ENCODE data around the gene RTN3.
"Not testable (repeated sequence)": the region's sequence is repeated elsewhere in the genome, so short reads cannot be mapped to it uniquely, and the experiment has no call there.

The RTN3 gene

GRCh38 chr11:63681321-63682065 is at the start of gene RTN3:
Gene RTN3 (plus strand): TSS chr11:63681500. CDS start chr11:63681637, 137 bp downstream.
- DNase-seq (ENCODE audit: low read depth): peak; percentile 92

GRCh38 chr11:63635762-63636465 is 45.4 kb upstream of the RTN3 start:
- DNase-seq (ENCODE audit: low read depth): peak; percentile 35

DNA sequence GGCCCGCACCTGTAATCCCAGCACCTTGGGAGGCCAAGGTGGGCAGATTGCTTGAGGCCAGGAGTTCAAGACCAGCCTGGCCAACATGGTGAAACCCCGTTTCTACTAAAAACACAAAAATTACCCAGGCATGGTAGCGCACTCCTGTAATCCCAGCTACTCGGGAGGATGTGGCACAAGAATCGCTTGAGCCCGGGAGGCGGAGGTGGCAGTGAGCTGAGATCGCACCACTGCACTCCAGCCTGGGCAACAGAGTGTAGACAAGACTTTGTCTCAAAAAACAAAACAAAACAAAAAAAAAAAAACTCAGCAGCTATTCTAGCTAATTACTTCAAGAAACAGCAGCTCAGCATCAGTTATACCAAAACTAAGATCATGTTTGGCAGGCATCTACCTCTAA is 42.9 kb upstream of the RTN3 start:
- DNase-seq (ENCODE audit: low read depth): not testable (repeated sequence)

- no peak for DNase-seq (ENCODE audit: low read depth)
These were observed 42.0 kb upstream of the RTN3 start for GRCh38 chr11:63639199-63639832.

GRCh38 chr11:63641727-63642126 is 39.6 kb upstream of the RTN3 start:
- DNase-seq (ENCODE audit: low read depth): no peak

DNA sequence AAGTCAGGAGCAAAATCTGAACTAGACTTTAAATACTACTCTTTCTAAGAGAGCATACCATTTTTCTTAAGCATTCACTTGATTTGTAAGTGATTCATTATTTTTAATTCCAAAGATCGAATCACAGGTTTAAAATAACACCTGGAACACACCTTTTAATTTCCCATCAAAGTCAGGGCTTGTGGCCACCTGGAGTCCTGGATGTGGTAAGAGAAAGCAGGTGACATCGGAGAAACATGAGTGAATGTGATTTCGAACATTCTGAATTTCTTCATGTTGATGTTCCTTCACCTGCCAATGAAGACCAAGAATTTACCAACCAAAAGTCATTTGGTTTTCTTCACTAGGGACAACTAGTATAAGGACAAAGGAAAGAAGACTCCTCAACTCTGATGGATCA is 38.1 kb upstream of the RTN3 start:
- no peak for DNase-seq (ENCODE audit: low read depth)

DNA sequence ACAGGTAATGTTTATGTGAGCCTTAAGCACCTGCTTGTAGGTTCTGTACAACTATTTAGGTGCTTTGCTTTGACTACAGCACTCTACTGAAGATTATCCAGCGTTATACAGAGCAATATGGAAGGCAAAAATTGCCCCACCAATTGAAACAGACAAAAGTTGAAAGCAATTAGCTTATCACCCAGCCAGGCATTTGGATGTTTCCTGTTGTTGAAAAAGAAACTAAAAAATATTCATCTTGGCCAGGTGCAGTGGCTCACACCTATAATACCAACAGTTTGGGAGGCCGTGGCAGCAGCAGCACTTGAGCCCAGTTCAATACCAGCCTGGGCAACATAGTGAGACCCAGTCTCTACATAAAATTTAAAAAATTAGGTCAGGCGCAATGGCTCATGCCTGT is 28.6 kb upstream of the RTN3 start:
- DNase-seq (ENCODE audit: low read depth): no peak

DNA sequence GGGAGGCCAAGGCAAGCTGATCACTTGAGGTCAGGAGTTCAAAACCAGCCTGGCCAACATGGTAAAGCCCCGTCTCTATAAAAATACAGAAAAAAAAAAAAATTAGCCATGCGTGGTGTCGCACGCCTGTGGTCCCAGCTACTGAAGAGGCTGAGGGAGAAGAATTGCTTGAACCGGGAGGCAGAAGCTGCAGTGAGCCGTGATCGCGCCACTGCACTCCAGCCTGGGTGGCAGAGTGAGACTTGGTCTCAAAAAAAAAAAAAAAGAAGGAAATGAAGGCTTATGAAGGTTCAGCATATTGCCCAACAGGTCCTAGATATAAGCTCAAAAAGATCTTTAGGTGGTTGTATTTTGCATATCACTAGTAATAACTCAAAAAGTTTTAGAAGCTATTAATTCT is 20.3 kb upstream of the RTN3 start:
- no peak for DNase-seq (ENCODE audit: low read depth)

DNA sequence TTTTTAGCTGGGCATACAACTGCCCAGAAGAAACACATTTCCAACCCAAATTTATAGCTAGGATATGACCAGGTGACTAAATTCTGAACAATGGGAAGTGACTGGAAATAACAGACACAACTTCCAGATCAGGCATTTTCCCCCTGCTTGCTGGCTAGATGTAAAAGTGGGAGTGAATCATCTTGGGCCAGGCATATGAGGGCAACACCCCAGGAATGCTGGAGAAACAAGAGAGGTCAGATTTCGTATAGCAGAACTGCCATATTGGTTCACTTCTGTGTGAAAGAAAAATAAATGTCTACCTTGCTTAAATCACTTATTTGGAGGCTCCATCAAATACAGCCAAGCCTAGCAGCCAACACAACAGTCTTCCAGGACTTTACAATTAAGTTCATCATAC is 17.5 kb upstream of the RTN3 start:
- DNase-seq (ENCODE audit: low read depth): no peak

GRCh38 chr11:63666874-63667273 is 14.4 kb upstream of the RTN3 start:
- no peak for DNase-seq (ENCODE audit: low read depth)

GRCh38 chr11:63667995-63668795 is 13.1 kb upstream of the RTN3 start:
- no peak for DNase-seq (ENCODE audit: low read depth)

DNA sequence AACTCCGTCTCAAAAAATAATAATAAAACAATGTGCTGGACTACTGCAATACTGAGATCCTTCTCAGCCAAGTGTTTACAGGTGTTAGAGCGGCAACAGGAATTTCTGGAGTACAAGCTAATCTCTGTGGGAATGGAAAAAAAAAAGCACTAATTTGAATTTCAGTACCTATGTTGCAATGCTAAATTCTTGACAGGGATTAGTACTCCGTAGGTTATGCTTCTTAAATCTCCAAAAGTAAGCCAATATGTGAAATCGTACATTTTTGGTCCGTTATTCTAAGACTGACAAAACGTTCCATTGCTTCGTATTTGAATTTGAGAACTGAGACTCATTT is 11.2 kb upstream of the RTN3 start:
- no peak for DNase-seq (ENCODE audit: low read depth)

GRCh38 chr11:63670433-63671321 is 10.6 kb upstream of the RTN3 start:
- no peak for DNase-seq (ENCODE audit: low read depth)

DNA sequence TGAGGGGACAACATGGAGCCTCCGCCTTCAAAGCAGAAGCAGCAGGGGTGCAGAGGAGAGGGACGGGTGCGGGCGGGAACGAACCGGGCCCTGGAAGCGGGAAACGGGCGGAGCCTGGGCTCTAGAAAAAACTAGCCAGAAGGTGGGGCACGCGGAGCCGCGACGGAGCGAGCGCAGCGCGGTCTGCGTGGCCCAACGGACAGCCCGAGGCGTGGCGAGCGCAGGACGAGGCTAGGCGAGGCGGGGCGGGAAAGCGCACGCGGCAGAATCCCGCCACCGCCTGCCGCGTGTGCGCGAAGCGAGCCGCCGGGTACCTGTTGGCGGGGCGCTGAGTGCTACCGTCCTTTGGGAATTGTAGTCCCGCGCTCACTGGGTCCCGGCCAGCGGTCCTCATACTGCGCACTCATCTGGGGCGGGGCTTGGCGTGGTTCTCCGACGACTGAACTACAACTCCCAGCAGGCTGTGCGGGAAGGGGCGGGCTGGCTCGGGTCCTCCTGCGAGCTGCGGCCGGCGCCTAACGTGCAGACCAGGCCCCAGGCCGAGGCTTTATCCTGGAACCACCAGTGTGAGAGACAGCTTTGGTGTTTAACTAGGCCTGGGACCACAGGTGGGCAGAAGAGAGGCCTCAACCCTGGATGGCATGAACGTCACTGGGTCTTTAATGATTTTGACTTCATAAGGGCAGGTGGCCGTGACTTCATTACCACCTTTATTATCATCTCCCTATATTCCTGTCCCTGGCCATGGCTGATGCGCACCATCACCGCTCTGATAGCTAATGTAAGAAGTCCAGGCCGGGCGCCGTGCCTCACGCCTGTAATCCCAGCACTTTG is 9.8 kb upstream of the RTN3 start, which contains the start of gene ATL3:
ATL3 (minus strand) TSS at position 55 of the 834 bp plus-strand sequence; CDS start at position 14, 41 bp downstream.
- DNase-seq (ENCODE audit: low read depth): peak; percentile 89

- DNase-seq (ENCODE audit: low read depth): no peak
These were observed 9.2 kb upstream of the RTN3 start for GRCh38 chr11:63672156-63672463.

GRCh38 chr11:63672936-63673539 is 8.3 kb upstream of the RTN3 start:
- DNase-seq (ENCODE audit: low read depth): no peak

DNA sequence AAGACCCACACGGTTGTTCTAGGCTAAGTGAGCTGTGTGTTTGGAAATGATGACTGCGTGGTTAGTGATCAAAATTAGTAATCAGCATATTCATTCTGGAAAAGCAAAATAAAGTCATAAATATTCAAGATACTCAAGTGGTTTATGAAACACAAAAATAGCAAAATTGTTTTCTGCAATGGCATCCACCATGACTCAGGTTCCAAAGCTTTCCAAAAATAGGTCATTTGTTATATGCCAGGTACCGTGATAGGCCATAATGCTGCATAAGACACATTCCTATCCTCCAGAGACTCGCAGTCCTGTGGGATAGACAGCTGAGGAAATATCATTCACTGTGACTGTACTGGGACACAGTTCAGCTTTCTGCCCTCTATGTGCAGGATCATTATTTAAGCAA is 7.7 kb upstream of the RTN3 start:
- no peak for DNase-seq (ENCODE audit: low read depth)

DNA sequence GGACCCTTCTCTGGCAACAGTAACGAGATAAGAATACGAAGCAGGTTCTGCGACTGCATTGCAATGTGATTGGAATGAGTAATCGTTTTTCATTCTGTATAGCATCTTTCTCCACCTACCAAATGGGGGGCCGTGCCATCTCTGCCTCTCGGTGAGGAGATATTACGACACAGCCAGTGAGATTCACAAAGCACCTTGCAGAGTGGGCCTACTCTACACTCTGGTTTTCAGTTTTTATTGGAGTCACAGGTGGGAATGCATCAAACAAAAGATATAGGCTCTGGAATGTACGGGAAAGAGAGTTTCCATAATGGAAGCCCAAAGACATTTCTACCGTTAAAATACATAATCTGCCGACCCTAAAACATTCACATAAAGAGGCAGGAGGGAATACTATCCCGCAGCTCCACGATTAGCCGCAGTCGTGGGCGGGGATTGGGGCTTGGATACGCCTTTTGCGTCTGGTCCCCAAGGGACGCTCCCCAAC is 423 bp upstream of the RTN3 start:
- DNase-seq (ENCODE audit: low read depth): no peak

GRCh38 chr11:63682066-63683021 is 1.0 kb downstream of the RTN3 start:
- DNase-seq (ENCODE audit: low read depth): no peak

Data from CMK (cell line).